ENCODE measurements around the gene ZAR1L.
A peak's percentile ranks its signal among the peaks of the same experiment; 100 is the strongest.

ZAR1L gene

GRCh38 chr13:32254916-32255723 lies 60.0 kb downstream of the ZAR1L start:
- peak overlapping the region; percentile 57 for H3K27ac ChIP-seq

GRCh38 chr13:32254416-32254815 lies 60.7 kb downstream of the ZAR1L start:
- TF ChIP-seq, protein P1, sequence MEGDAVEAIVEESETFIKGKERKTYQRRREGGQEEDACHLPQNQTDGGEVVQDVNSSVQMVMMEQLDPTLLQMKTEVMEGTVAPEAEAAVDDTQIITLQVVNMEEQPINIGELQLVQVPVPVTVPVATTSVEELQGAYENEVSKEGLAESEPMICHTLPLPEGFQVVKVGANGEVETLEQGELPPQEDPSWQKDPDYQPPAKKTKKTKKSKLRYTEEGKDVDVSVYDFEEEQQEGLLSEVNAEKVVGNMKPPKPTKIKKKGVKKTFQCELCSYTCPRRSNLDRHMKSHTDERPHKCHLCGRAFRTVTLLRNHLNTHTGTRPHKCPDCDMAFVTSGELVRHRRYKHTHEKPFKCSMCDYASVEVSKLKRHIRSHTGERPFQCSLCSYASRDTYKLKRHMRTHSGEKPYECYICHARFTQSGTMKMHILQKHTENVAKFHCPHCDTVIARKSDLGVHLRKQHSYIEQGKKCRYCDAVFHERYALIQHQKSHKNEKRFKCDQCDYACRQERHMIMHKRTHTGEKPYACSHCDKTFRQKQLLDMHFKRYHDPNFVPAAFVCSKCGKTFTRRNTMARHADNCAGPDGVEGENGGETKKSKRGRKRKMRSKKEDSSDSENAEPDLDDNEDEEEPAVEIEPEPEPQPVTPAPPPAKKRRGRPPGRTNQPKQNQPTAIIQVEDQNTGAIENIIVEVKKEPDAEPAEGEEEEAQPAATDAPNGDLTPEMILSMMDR (conservative IDR thresholded peaks at IDR 0.05) = no peak
- H3K27ac ChIP-seq = peak overlapping the region; percentile 57

More at GRCh38 chr13:32254916-32255723, 60.0 kb downstream of the ZAR1L start:
- TF ChIP-seq, protein P1 (conservative IDR thresholded peaks at IDR 0.05) = no peak

DNA sequence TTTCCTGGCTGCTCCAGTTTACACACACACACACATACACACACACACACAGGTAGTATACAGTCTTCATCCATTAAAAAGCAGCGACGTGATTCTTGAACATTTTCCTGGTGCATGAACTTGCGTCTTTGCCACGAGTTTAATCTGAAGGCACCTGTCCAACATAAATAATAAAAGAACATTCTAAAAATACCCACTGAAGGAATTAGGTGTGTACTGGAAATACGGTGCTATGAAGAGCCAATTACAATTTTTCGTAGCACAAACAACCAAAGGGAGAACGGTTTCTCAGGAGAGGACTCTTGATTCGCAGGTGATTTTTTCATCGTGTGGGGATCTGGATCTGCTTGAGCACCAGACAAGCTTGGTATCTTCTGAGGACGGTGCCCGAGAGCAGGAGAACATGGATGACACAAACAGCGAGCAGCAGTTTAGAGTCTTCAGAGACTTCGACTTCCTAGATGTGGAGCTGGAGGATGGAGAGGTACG lies 61.2 kb downstream of the ZAR1L start:
- H3K27ac ChIP-seq = peak overlapping the region; percentile 57
- TF ChIP-seq, protein P1 (conservative IDR thresholded peaks at IDR 0.05) = no peak

All from VCaP (cell line).